ENCODE results near the gene KLK8.

The KLK8 gene

GRCh38 chr19:50983625-50984292 is 17.6 kb downstream of the KLK8 start, which contains the start of gene KLK7:
Gene KLK7, minus strand, starts transcription at chr19:50983917. Its CDS starts 1,518 bp downstream, at chr19:50982399.
- no peaks in the 10 kb centered on the region for H3K9me3 Mint-ChIP-seq
- H3K27ac Mint-ChIP-seq, result no peak within 1 kb of the TSS
- H3K36me3 Mint-ChIP-seq (ENCODE audit: low read depth), result no peaks in the 10 kb centered on the region
- TF ChIP-seq CTCF (IDR thresholded peaks at IDR 0.05; ENCODE audit: unreplicated experiment in 3 of 3), result no peak
- peaks cover 9% of the 10 kb centered on the region for H3K4me1 Mint-ChIP-seq
- no peak within 1 kb of the TSS for H3K4me3 Mint-ChIP-seq
- H3K27me3 Mint-ChIP-seq (ENCODE audit: low read depth), result peaks cover 53% of the 10 kb centered on the region

GRCh38 chr19:50982186-50982585 is 19.2 kb downstream of the KLK8 start:
- Mint-ChIP-seq H3K9me3 (no peaks in the 10 kb centered on the region), H3K4me3 (no peak overlapping the region), H3K27me3 (ENCODE audit: low read depth) (peaks cover 48% of the 10 kb centered on the region), H3K27ac (no peak overlapping the region), H3K4me1 (peaks cover 11% of the 10 kb centered on the region), H3K36me3 (ENCODE audit: low read depth) (no peaks in the 10 kb centered on the region)
- no peak for TF ChIP-seq CTCF (IDR thresholded peaks at IDR 0.05; ENCODE audit: unreplicated experiment in 3 of 3)

GRCh38 chr19:50981587-50982146 is 19.7 kb downstream of the KLK8 start:
- Mint-ChIP-seq H3K27ac (no peak overlapping the region), H3K27me3 (ENCODE audit: low read depth) (peaks cover 43% of the 10 kb centered on the region)
- no peak for TF ChIP-seq CTCF (IDR thresholded peaks at IDR 0.05; ENCODE audit: unreplicated experiment in 3 of 3)

GRCh38 chr19:50980208-50980607 is 21.2 kb downstream of the KLK8 start:
- H3K27me3 Mint-ChIP-seq (ENCODE audit: low read depth), result peaks cover 41% of the 10 kb centered on the region
- H3K4me3 Mint-ChIP-seq, result no peak overlapping the region
- no peaks in the 10 kb centered on the region for H3K36me3 Mint-ChIP-seq (ENCODE audit: low read depth)
- TF ChIP-seq CTCF (IDR thresholded peaks at IDR 0.05; ENCODE audit: unreplicated experiment in 3 of 3), result no peak
- H3K9me3 Mint-ChIP-seq, result no peaks in the 10 kb centered on the region
- no peak overlapping the region for H3K27ac Mint-ChIP-seq
- peaks cover 11% of the 10 kb centered on the region for H3K4me1 Mint-ChIP-seq

More at GRCh38 chr19:50981587-50982146, 19.7 kb downstream of the KLK8 start:
- H3K36me3 Mint-ChIP-seq (ENCODE audit: low read depth), result no peaks in the 10 kb centered on the region
- peaks cover 11% of the 10 kb centered on the region for H3K4me1 Mint-ChIP-seq
- no peaks in the 10 kb centered on the region for H3K9me3 Mint-ChIP-seq
- H3K4me3 Mint-ChIP-seq, result no peak overlapping the region

- no peak for TF ChIP-seq CTCF (IDR thresholded peaks at IDR 0.05; ENCODE audit: unreplicated experiment in 3 of 3)
- Mint-ChIP-seq H3K27me3 (ENCODE audit: low read depth) (peaks cover 37% of the 10 kb centered on the region), H3K27ac (no peak overlapping the region), H3K4me1 (peaks cover 11% of the 10 kb centered on the region), H3K9me3 (no peaks in the 10 kb centered on the region), H3K36me3 (ENCODE audit: low read depth) (no peaks in the 10 kb centered on the region), H3K4me3 (no peak overlapping the region)
Measured at GRCh38 chr19:50979758-50980157, 21.6 kb downstream of the KLK8 start.

Measured in nephron (organoid).